Activated CD8-positive, alpha-beta memory T cell treated with anti-CD3 and anti-CD28 coated beads, Interleukin-2, amount 50 U/mL, for 1 hour (primary cell): ENCODE data around the gene HLX.

Experiments used
- DNase-seq: peaks from one replicate; pipeline ENCODE4 v3.0.0-alpha.2; 2020; ENCODE audit errors: extremely low read depth

Gene HLX

GRCh38 chr1:220879076-220879508, at the start of gene HLX:
Gene HLX (plus strand): TSS chr1:220879443. CDS start chr1:220879858, 415 bp downstream.
- DNase-seq, result no peak

- no peak for DNase-seq
Observed at GRCh38 chr1:220833436-220833835, 45.8 kb upstream of the HLX start.

GRCh38 chr1:220834155-220834870, 44.9 kb upstream of the HLX start:
- DNase-seq, result no peak

- DNase-seq, result no peak
Observed at GRCh38 chr1:220838578-220838977, 40.7 kb upstream of the HLX start.

- DNase-seq, result no peak
Observed at GRCh38 chr1:220839474-220839873, 39.8 kb upstream of the HLX start.

GRCh38 chr1:220841293-220841692, 38.0 kb upstream of the HLX start:
- DNase-seq, result no peak

GRCh38 chr1:220843481-220844011, 35.7 kb upstream of the HLX start:
- DNase-seq, result no peak

- no peak for DNase-seq
Observed at GRCh38 chr1:220852408-220852807, 26.8 kb upstream of the HLX start.

- DNase-seq, result no peak
Observed at GRCh38 chr1:220872296-220872695, 6.9 kb upstream of the HLX start.

GRCh38 chr1:220873087-220873486, 6.2 kb upstream of the HLX start:
- no peak for DNase-seq

- DNase-seq, result no peak
Observed at GRCh38 chr1:220873868-220874655, 5.2 kb upstream of the HLX start.

- no peak for DNase-seq
Observed at GRCh38 chr1:220875260-220875659, 4.0 kb upstream of the HLX start.

GRCh38 chr1:220876511-220877376, 2.5 kb upstream of the HLX start:
- no peak for DNase-seq

- no peak for DNase-seq
Observed at GRCh38 chr1:220877377-220878095, 1.7 kb upstream of the HLX start.

- DNase-seq, result no peak
Observed at GRCh38 chr1:220878191-220879075, 810 bp upstream of the HLX start.

GRCh38 chr1:220879509-220880361, 492 bp downstream of the HLX start:
- no peak for DNase-seq

GRCh38 chr1:220880362-220880670, 1.1 kb downstream of the HLX start:
- no peak for DNase-seq

GRCh38 chr1:220880726-220881506, 1.7 kb downstream of the HLX start:
- DNase-seq, result no peak
